Ramos (cell line): ENCODE data around the gene TMEM218.
"Not testable (repeated sequence)": the region's sequence is repeated elsewhere in the genome, so short reads cannot be mapped to it uniquely, and the experiment has no call there.

Experiments
- in situ Hi-C: fragments of 300-500 bp; cut with MboI; formaldehyde crosslinking; loops from one replicate; pipeline ENCODE4 v1.14.3; 2022; ENCODE audit warnings: low sequenced_read_pairs; ENCODE audit not compliant: unreplicated experiment

TMEM218 gene

GRCh38 chr11:125092669-125093068 is 18.8 kb downstream of the TMEM218 start:
- in situ Hi-C loops, result no loop called here

GRCh38 chr11:125091877-125092664 is 19.4 kb downstream of the TMEM218 start:
- in situ Hi-C loops, result no loop called here

DNA sequence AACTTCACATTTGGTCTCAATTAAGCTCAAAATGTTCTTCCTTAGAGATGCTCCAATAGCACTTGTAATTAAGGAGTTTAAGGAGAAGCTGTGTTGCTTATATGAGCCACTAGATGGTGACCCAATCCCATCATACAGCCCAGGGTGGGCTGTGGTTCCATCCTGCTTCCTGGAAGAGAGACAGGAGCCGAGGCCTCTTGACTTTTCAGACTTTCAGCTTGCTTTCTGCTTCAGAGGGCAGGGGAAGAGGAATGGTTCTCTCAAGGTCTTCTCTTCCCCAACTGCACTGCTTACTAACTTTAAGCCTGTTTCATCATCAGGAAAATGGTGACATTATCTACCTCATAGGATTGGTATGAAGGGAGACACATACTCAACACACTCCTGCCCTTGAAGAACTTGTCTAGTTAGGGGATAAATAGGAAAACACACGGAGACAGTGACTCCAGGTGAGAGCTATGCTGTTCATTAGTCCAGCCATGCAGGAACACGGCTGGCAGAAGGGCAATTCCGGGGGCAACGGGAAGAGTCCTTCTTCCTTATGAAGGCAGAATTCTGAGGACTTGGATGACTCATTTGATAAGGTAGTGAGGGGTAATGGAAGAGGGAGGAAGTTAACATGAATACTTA is 20.1 kb downstream of the TMEM218 start:
- in situ Hi-C loops, result no loop called here

- in situ Hi-C loops, result no loop called here
Observed at GRCh38 chr11:125090816-125091215, 20.6 kb downstream of the TMEM218 start.

- in situ Hi-C loops, result not testable (repeated sequence)
Observed at GRCh38 chr11:125090151-125090550, 21.3 kb downstream of the TMEM218 start.

DNA sequence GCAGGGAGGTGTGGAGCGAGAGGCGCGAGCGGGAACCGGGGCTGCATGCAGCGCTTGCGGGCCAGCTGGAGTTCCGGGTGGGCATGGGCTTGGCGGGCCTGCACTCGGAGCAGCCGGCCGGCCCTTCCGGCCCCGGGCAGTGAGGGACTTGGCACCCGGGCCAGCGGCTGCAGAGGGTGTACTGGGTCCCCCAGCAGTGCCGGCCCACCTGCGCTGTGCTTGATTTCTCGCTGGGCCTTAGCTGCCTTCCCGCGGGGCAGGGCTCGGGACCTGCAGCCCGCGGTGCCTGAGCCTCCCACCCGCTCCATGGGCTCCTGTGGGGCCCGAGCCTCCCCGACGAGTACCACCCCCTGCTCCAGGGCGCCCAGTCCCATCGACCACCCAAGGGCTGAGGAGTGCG is 21.9 kb downstream of the TMEM218 start:
- in situ Hi-C loops, result not testable (repeated sequence)

GRCh38 chr11:125088576-125089455 is 22.6 kb downstream of the TMEM218 start:
- in situ Hi-C loops, result no loop called here

- in situ Hi-C loops, result no loop called here
Observed at GRCh38 chr11:125088123-125088522, 23.3 kb downstream of the TMEM218 start.

GRCh38 chr11:125086633-125087296 is 24.7 kb downstream of the TMEM218 start:
- in situ Hi-C loops, result no loop called here

- in situ Hi-C loops, result no loop called here
Observed at GRCh38 chr11:125085301-125086081, 25.9 kb downstream of the TMEM218 start.

- in situ Hi-C loops, result no loop called here
Observed at GRCh38 chr11:125084761-125085231, 26.6 kb downstream of the TMEM218 start.

- in situ Hi-C loops, result no loop called here
Observed at GRCh38 chr11:125084057-125084416, 27.4 kb downstream of the TMEM218 start.

GRCh38 chr11:125083312-125084056 is 27.9 kb downstream of the TMEM218 start:
- in situ Hi-C loops, result no loop called here

DNA sequence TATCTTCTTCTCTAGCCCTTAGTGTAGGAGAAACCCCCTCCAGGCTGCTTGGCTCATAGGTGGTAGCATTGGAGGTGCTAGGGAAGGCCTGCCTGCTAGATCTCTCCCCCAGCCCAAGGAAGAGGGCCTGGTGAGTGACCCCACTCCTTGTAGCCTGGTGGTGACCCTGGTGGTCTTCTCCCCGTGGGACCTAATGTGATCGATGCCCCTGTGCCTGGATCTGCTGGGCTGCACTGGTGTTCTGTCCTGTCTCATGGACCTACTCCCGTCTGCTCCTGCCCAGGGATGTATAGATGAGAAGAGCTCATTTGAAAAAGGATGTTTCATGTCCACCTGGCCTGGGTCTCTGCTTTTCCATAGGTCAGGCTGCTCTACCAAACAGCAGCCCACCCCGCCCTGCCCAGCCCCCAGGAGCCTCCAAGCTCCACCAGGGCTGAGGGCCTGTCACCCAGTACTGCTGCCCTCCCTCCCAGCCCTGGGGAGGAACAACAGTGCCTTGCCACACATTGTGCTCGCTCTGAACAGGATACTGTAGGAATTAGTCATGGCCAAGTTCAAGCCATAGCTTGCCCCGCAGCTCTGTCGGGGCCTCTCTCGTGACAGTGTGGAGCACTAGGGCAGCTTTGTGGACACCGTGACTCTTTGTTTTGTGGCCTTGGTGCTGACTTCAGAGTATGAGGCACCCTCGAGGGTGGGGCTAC is 28.7 kb downstream of the TMEM218 start:
- in situ Hi-C loops, result no loop called here

GRCh38 chr11:125082040-125082439 is 29.4 kb downstream of the TMEM218 start:
- in situ Hi-C loops, result no loop called here

GRCh38 chr11:125081098-125081798 is 30.2 kb downstream of the TMEM218 start:
- in situ Hi-C loops, result no loop called here

DNA sequence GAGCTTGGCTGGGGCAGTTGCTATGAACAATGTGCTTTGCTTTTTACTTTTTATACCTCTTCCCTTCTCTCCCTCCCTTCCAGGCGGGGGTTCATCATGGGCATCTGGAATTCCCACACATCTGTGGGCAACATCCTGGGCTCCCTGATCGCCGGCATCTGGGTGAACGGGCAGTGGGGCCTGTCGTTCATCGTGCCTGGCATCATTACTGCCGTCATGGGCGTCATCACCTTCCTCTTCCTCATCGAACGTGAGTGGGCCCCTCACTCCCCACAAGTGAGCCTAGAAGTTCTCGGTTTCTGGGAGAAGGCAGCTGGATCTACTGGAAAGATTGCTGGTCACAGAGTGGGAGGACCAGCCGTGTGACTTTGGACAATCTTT is 30.9 kb downstream of the TMEM218 start:
- in situ Hi-C loops, result no loop called here
